ENCODE measurements around the gene NCOA1.
"Not testable (repeated sequence)": the region's sequence is repeated elsewhere in the genome, so short reads cannot be mapped to it uniquely, and the experiment has no call there.

NCOA1 gene

DNA sequence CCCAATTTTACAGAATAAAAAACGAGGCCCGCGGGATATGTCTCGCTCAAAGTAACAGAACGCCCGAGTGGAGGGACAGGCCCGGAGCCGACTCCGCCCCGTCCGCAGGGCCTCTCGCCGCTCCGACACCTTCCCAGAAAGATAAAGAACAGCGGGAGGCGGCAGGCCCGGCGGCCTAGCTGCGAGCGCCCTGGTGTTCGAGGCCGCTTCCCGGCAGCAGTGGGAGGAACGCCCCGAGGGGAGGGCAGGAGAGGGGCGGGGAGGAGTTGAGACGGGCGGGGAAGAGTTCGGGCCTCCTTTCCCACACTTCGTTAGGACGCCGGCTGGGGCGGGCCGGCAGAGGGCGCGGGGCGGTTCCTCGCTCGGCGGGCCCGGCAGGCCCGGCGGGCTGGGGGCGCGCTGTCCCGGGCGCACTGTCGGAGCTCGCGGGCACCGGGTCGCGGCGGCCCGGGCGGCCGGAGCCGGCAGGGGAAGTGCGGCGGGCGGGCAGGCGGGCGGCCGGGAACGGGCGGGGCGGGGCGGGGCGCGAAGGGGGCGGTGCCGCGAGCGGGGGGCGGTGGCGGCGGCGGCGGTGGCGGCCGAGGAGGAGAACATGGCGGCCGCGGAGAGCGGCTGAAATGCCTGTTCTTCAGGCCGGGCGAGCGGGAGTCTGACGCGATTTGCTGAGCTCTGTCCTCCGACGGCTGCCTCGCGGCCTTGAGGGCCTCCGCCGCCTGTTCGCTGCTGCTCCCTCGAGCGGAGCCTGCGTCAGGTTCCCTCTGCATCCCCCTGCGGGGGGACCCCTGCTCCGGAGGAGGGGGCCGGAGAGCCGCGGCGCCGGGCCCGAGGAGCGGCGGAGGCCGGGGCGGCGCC, at the start of gene NCOA1:
NCOA1 (plus strand) TSS at position 565 of the 852 bp plus-strand sequence. CDS start 167,424 bp downstream, outside the sequence.
- peak; percentile 83 to 89 (median 87) for DNase-seq (ENCODE audit: low read depth in 3 of 3)

DNA sequence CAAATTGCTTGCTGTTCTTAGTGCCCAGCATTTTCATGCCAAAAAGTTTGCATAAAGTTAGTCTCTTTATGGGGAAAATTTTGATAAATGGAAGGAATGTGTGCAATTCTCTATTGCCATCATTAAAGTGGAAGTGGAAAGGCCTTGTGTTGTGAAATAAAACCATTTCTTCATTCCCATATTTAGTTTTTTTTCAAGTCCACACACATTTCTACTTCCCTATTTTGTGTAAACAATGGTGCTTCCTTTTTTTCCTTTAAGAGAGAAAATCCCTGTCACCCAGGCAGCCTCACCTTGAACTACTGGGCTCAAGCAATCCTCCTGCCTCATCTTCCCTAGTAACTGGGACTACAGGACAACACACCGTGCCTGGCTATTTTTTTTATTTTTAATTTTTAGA, 42.3 kb upstream of the NCOA1 start:
- DNase-seq (ENCODE audit: low read depth in 3 of 3): no peak

DNA sequence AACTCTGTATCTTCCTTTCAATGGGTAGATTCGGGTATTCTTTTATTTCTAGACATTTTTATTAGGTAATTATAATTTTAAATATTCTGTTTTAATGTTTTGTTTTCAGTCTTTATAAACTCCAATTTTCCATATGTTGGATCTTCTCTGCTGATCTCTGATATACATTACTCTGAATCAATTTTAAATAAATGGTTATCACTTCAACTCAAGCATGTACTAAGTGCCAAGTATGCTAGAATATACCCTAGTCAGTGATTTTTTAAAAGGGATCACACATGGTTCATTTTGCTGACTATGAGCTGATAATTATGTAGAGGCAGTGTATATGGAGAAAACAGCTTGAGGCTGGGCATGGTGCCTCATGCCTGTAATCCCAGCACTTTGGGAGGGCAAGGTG, 41.7 kb upstream of the NCOA1 start:
- DNase-seq (ENCODE audit: low read depth in 3 of 3): no peak

DNA sequence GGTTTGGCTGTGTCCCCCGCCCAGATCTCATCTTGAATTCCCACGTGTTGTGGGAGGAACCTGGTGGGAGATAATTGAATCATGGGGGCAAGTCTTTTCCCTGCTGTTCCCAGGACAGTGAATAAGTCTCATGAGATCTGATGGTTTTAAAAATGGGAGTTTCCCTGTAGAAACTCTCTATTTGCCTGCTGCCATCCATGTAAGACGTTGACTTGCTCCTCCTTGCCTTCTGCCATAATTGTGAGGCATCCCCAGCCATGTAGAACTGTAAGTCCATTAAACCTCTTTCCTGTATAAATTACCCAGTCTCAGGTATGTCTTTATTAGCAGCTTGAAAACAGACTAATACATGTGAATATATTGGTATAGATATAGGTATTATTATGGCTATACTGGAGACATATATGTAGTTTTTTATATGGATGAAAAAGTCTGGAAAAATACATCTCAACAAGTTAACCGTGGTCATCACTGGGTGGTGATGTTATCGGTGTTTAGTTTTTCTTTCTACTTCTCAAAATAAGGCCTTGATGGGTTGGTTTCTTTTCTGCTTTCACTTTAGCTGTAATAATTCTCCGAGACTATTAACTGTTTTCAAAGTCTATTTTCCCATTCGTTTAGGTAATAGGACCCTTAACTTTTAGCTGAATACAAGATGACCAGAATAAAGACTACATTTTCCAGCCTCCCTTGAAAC, 39.1 kb upstream of the NCOA1 start:
- DNase-seq (ENCODE audit: low read depth in 3 of 3): no peak

DNA sequence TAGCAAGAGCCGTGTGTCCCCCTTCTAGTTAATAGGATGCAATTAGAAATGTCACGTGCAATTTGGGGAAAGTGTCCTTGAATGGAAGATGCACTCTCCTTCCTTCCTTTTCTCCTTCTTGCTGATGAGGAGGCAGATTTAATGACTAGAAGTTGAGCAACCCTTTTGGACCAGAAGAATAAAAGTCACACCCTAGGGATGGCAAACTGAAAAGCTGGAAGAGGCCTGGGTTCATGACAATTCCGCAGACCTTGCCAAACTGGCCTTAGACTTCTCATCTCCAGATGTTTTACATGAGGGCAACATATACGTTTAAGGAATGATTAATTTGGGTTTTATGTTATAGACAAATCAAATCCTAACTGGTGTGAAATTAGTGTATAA, 38.6 kb upstream of the NCOA1 start:
- no peak for DNase-seq (ENCODE audit: low read depth in 3 of 3)

DNA sequence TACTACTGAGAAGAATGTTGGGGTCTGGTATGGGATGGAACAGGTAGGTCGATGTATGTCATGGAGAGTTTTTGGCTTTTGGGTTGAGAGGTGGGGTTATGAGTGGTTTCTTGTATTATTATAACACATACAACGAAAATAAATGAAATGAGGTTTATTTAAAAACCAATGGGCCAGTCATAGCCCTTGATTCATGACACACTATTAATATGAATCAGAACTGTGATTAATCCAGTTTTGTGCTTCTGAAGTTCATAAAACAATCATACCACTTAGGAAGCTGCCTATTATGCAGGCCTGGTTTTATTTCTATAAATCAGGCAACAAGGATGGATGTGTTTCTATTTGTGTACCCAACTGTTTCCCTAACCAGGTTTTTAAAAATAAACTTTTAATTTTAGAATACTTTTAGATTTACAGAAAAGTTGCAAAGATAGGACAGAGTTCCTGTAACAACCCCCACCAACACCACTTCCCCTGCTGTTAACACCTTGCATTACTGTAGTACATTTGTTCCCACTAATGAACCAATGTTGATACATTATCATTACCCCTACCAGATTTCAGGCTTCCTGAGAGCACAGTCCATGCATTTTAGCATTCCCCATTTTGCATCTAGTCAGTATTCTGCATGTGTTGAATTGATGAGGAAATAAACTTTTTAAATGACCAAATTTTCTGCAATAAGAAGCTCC, 37.5 kb upstream of the NCOA1 start:
- no peak for DNase-seq (ENCODE audit: low read depth in 3 of 3)

DNA sequence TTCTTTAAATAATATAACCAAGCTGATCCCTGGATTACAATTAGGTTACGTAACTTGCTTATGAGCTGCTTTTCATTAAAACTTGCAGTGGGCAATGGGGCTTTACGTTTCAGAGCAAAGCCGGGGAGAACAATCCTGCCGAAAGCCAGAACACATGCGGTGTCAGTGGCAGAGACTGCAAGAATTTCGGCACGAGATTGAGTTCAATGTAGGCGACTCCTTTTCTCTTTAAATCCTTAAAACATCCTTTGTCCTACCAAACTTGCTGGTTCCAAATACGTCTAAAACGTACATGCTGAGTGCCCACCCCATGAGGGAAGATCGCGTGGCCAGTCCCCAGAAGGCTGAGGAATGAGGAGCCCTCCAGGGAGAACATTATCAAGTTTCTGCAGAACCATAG, 36.8 kb upstream of the NCOA1 start:
- no peak for DNase-seq (ENCODE audit: low read depth in 3 of 3)

DNA sequence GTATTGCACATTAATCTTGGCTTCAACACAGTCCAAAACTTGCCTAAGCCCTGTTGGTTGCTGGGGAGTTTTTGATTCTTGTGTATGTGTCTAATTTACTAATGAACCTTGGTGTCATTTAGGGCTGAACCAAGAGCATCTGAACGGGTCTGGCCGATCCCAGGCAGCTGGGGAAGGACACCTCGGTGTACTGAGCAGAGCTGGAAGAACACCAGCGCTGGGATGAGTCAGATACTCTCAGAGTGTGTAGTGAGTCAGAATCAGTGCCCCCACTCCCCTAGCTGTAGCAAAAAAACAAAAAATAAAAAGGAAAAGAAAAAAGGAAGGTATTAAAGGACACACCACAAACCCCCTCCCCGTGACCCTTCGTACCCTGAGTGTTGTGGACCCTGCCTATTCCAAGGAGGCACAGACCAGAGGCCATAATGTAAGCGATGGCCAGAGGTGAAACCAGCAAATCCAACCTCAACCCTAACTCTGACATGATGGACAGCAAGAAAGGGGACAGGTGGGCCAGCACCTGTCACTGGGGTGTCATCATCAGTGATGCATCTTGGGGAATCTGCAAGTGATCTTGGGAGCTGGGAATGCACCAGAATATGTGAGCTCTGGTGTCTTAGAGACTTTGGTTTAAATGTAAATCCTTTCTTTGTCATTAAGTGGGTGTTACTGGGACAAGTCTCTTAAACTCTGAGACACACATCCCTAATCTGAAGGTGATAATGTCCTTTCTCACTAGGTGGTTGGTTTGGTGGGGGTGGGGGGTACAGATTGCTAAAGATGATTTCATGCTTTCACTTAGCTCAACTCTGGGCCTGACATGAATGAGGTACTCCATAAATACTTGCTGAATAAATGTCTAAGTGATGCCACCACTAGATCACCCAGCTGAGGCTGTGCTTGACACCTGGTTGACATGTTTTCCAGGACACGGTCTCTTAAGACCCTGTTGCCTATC, 34.2 kb upstream of the NCOA1 start:
- peak in 1 of 3 donors; percentile 23 for DNase-seq (ENCODE audit: low read depth in 3 of 3)

DNA sequence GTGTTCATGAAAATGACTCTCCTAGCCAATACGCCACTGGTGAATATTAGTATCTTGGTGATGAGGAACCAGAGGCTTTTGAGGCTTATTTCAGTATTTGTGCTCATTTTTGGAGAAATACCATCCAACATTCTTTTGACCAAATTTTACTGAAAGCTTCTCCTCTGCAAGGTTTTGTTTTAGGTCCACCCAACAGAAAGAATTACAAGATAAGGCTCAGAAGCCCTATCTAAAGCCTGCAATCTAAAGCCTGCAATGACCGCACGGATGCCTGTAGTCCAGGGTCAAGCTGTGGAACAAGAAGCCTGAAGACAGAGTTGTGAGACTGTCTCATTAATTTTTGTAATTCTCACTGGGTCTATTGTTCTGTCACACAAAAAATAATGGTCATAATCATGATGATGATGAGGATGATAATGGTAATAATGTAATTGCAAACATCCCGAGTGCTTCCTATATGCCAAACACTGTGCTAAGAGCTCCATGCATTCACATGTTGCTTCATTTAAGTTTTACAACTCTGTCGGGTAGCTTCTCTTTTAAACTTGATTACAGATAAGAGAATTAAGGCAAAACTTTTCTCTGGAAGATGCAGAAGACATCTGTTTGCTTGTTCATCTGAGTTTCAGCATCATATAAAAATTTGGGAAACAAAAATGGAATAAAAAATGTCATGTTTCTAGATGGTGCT, 33.2 kb upstream of the NCOA1 start:
- no peak for DNase-seq (ENCODE audit: low read depth in 3 of 3)

DNA sequence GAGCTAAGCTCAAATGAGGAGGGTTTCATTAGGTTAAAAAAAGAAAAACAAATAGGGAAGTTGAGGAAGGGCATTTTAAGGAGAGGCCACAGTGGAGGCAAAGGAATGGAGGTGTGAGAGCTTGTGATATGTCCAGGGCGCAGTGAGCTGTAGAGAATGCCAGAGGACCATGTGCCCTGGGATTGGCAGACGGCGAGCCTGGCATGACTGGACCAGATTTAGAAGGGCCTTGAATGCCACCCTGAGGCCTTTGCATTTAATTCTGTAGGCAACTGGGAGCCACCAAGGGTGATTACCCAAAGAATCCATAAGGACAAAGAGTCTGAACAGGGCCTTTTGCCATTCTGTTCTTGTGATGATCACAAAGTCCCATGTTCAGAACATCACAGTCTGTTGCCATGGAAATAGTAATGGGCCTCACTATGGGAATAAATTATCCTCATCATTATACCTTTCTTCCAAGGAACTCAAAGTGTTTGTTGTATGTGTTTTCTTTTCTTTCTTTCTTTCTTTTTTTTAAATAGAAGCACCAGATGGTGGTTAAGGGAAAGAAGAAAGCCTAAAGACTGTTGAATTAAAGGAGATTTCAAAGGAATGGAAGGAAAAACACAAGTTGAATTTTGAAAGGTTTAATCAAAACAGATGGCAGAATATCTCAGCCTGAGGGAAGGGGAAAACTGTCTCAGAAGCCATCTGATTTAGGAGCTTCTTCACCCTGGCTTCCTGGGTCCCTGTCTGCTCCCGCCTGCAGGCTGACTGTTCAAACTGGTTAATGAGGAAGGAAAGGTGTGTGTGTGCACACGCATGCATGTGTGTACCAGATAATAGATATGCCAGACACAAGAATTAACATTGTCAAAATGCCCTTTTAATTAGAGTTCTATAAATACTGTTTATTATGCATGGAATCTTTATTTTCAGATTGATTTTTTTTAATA, 31.6 kb upstream of the NCOA1 start:
- no peak for DNase-seq (ENCODE audit: low read depth in 3 of 3)

DNA sequence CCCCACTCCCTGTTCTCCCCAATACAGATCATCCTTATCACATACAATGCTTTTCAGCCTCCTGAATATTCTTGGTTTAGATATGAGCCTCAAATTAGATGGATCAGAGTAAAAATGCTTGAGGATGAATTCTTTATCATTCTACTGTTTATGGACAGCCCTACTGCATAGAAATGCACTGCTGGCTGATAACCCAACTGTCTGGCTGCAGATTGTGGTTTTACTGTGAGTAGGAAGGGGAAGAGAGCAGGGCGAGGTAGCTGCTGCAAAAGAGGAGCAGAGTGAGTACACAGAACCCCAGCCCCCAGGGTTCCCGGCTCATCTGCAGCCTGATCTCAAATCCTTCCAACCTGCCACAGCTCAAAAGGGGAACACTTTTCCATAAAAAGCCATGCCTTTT, 29.4 kb upstream of the NCOA1 start:
- DNase-seq (ENCODE audit: low read depth in 3 of 3): no peak

DNA sequence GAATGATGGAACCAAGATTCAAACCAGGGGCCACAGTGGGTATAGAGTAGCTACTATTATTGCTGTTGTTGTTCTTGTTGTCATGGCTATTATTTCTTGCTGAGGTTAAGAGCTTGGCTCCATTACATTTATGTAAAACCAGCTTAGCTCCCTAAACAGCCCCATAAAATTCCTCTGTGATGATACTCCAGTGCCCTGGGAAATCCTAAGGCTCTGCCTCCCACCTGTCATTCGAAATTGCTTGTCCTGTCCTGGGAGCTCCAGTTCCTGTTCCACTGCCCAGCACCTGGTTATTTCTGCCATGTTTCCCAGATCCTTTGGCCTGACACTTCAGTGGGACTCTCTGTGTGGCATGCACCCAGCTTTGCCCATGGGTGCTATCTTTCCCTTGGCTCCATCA, 27.8 kb upstream of the NCOA1 start:
- DNase-seq (ENCODE audit: low read depth in 3 of 3): no peak

DNA sequence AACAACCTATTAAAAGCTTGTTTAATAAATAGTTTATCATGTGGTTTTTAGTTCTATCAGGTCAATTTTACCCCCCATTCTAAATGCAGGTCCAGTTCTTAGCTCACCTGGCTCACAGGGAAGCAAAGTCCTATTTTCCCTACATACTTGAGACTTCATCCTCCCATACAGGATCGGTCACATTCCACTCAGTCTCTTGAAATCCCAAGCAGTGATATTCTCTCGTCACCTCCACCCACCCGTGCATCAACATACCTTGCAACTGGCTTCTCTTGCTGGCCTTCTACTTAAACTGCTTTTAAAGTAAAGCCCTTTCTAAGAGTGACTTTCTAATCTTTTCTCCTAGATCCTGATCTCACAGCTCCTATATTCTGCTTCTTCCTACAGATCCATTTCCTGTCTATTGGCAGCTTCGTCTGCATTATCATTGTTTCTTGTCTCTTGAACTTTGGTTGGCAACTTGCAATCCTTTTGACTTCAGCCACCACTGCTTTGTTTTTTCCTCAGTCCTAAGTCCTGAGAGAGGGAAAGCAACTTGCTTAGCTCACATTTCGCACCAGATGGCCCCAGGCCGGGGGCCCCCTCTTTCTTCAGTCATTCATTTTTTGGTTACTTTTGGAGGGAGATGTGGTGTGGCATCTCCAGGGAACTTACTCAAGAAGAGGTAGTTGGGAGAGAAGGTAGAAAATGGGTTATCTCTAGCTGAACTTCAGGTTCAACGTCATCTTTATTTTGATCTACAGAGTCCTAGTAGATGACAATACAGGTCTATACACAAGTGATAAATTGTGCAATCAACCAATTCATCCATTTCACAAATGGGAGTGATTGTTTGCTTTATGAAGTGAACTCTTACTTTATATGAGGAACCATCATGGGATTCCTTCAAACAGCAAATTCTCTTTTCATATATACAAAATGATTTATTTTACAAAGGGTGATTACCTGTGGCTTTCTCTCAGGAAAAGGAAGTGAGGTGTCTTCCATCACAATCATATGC, 23.9 kb upstream of the NCOA1 start:
- no peak for DNase-seq (ENCODE audit: low read depth in 3 of 3)

DNA sequence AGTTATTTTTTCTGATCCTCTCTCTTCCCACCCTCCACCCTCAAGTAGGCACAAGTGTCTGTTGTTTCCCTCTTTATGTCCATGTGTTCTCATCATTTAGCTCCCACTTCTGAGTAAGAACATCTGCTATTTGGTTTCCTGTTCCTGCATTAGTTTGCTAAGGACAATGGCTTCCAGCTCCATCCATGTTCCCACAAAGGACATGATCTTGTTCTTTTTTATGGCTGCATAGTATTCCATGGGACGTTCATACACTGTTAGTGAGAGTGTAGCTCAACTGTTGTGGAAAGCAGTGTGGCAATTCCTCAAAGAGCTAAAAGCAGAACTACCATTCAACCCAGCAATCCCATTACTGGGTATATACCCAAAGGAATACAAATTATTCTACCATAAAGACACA, 22.6 kb upstream of the NCOA1 start:
- DNase-seq (ENCODE audit: low read depth in 3 of 3): not testable (repeated sequence)

DNA sequence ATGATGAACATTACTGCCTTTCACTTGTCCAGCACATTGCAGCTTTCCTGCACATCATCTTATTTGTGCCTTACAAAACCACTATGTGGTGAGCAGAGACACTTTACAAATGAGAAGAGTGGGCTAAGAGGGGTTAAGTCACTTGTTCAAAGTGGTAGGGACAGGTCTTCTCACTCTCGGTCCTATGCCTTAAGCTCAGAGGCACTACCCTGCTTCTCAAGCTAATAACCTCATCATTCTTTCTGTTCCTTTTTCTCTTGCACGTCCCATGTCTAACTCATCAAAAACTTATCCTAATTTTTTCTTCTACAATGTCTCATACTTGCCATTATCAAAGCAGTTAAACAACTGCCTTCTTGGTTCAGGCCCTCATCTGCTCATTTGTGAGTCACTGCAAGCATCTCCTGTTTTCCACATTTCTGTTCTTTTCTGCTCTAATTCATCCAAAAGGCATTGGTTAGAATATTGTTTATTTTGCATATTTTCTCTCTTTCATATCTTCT, 21.9 kb upstream of the NCOA1 start:
- no peak for DNase-seq (ENCODE audit: low read depth in 3 of 3)

DNA sequence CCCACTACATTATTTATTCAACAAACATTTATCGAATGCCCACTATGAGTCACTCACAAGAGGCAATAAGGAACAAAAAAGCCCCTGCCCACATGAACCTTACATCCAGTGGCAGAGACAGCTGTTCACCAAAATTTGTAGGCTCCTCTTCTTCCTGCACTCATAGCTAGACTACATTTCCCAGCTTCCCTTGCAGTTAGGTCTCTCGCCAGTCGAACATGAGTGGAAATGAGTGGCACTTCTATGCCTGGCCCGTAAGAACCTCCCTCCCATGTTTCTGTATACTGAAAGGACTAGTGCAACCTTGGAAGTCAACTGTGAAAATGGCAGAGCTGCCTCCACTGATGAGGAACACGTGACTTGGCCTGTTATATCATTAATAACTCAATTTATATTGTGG, 19.4 kb upstream of the NCOA1 start:
- DNase-seq (ENCODE audit: low read depth in 3 of 3): no peak

DNA sequence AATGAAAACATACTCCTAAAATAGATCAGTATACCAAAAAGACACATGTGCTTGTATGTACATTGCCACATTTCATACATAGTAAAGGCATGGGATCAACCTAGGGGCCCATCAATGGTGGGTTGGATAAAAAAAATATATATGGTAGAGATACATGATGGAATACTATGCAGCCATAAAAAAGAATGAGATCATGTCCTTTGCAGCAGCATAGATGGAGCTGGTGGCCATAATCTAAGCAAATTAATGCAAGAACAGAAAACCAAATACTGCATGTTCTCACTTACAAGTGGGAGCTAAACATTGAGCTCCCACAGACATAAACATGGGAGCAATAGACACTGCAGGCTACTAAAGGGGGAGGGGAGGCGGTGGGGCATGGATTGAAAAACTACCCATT, 18.6 kb upstream of the NCOA1 start:
- DNase-seq (ENCODE audit: low read depth in 3 of 3): no peak

DNA sequence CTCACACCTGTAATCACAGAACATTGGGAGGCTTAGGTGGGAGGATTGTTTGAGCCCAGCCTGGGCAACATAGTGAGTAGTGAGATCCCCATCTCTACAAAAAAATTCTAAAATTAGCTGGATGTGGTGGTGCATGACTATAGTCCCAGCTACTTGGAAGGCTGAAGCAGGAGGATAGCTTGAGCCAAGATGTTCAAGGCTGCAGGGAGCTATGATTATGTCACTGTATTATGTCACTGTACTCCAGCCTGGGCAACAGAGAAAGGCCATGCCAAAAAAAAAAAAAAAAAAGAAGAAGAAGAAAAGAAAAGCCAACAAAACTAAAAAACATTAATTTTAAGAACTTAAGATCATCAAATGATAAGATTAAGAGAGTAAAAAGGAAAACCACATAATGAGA, 17.4 kb upstream of the NCOA1 start:
- DNase-seq (ENCODE audit: low read depth in 3 of 3): no peak

Measured in stimulated activated CD4-positive, alpha-beta T cell treated with anti-CD3 and anti-CD28 coated beads, TNF-alpha, amount 100 ng/mL, for 48 hours (primary cell).